Measurements from ENCODE around the gene LRRC45.

Gene LRRC45

DNA sequence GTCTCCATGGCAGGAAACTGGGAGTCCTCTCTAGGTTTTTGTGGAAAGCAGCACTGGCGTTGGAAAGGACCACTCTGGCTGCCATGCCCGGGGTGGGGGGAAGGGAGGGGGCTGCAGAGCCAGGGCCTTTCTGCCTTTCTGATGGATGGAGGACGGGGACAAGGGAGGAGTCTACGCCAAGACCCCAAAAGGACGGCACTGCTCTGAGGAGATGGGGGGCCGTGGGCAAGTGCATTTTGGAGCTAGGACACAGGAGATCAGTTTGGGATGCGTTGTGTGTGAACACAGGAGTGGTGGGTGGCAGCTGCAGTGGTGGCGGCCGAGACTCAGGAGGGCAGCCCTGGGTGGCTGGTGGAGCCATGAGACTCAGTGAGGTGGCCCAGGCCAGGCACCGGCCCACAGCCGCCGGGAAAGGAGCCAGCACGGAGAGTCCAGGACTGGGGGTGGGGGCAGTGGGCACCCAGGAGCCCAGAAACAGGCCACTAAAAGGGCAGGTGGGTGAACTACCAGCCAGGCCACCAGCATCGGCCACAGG lies 2.5 kb upstream of the LRRC45 start:
- no peak for DNase-seq

DNA sequence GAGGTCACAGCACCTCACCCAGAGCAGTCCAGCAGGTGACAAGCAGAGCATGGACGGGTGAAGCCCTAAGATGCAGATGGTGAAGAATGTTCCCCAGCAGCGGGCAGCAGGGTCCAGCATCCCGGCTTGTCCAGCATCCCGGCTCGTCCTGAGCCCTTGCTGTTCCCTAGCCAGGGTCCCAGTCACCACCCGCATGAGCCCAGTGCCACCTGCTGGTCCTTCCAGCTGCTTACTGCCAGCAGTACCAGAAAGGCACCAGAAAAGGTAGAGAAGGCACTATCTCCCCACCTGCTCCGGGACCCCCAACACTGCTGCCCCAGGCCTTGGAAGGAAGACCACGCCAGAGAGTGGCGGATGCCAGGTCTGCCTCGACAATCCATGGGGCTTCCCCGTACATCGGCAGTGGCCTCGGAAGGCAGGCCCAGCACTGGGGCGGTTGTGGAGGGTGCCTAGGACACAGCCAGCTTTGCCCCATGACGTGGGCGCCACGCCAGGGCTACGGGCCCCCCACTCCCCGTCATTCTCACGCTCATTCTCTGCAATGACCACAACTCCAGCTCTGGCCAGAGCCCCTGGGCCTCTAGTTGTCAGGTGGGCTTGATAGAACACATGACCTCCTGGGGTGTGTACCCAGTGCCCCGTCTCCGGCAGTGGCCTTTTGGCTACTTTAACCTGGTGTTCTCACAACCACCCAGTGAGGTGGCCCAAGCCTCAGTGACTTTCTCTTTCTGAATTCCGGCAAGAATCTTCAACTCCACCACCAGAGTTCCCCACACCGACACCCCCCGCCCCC lies 1.8 kb upstream of the LRRC45 start:
- DNase-seq: peak; percentile 79

DNA sequence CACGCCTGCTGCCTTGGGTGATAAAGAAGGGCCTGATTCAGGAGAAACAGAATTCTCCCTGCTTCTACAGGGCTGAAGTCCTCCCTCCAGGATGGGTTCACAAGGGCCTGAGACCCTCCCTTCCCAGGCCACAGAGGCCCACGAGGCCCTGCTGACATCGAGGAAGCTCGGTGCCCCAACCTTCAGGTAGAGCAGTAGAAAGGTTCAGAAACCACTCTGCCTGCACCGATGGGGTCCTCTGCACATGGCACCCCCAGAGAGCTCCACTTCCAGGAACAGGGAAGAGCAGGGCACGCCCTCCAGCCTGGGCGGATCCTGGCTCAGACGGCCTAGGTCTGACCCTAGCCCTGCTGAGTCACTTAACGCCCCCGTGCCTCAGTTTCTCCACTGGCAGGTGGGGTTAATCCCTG lies 1.2 kb upstream of the LRRC45 start:
- DNase-seq: no peak

DNA sequence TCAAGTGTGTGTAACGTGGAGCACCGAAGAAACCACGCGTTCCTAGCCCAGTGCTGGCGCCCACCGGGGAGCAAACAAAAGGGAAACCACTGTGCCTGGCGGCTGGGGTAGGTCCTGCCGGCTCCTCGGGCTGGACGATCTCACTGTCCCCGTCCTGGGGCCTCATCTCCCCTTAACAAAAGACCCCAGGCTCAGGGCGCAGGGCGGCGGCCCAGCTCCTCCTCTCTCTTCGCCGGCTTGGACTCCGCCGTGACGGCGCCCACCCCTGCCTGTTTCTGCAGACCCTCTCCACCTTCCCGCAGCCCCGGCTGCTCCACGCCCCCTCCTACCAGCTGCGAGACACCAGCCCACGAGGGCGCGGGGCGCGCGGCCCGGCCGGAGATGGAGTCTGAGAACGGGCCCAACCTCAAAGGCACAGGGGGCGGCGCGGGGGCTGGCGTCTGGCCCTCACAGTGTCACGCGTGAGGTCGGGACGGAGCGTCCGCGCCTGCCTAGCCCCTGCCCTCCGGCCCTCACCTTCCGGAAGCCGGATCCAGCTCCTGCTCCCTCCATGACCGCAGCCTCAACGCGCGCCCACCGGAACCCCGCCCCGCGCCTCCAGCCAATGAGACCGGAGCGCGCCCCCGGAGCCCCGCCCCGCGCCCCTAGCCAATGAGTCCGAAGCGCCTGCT lies 660 bp upstream of the LRRC45 start, which contains the start of gene CENPX:
Gene CENPX (minus strand): TSS at position 569 of the 671 bp plus-strand sequence. CDS start 17 bp downstream, at position 552.
- DNase-seq: no peak

DNA sequence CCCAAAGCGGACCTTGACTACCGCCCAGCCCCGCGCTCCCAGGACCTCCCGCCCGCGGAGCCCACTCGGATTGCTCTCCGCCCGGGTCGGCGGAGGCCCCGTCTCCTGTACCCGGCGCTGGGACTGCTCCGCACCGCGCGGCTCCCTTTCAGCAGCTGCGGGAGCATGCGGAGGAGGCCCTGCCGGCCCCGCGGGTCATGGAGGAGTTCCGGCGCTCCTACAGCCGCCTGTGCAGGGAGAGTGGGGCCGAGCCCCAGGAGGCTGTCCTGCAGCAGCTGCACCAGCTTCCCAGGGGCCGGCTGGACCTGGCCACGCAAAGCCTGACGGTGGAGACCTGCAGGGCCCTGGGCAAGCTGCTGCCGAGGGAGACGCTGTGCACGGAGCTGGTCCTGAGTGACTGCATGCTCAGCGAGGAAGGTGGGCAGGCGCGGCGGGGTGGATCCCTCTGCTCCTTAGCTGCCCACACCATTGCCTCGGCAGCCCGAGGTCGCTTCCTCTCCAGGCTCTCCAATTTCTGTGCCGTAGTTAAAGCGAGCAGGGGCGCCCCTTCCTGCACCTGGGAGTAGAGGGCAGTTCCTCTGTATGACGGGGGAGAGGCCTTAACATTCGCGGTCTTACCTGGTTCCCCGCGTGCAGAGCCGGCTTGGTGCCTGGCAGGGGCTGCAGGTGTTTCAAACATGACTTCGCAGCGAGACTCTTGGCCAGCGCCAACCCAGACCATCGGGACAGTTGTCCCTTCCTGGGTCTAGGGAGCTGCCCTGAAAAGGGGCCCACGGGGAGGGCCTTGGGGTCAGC lies 539 bp downstream of the LRRC45 start:
- no peak for DNase-seq

DNA sequence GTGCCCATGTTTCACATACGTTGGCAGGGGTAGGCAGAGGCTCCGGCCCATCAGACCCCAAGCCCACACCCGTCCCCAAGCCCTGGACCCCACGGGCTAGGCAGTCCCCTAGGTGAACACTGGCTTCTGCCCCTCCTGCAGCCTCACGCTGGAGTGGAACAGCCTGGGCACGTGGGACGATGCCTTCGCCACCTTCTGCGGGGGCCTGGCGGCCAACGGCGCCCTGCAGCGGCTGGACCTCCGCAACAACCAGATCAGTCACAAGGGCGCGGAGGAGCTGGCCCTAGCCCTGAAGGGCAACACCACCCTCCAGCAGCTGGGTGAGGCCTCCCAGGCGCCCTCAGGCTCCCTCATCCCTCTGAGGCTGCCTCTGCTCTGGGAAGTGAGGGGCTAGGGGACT lies 1.8 kb downstream of the LRRC45 start:
- no peak for DNase-seq

DNA sequence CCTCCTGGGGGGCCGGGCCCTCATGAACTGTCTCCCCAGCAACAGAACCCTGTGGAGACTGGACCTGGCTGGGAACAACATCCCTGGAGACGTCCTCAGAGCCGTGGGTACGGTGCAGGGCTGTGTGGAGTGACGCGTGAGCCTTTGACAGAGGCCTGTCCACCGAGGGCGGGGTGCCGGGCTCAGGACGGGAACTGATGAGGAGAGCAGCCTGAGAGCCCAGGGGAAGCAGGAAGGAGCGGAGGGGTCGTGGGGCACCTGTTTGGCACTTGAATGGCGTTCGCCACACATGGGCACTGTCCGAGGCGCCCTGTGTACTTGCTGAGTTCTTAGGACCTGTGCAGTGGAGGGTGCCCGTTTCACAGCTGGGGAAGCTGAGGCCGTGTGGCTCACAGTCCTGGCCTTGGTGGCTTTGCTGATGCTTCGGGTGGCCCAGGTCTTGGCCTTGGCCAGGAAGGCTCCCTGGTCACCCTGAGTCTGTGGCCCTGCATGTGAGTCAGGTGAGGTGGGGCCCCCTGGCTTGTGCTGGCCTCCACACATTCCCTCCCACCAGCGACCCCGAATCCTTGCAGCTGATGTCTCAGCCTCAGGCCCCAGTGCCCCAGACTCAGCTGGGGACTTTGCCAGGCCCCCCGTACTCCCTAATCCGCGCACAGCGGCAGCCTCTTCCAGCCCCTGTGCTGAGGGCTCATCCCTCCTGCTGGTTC lies 2.4 kb downstream of the LRRC45 start:
- DNase-seq: no peak

DNA sequence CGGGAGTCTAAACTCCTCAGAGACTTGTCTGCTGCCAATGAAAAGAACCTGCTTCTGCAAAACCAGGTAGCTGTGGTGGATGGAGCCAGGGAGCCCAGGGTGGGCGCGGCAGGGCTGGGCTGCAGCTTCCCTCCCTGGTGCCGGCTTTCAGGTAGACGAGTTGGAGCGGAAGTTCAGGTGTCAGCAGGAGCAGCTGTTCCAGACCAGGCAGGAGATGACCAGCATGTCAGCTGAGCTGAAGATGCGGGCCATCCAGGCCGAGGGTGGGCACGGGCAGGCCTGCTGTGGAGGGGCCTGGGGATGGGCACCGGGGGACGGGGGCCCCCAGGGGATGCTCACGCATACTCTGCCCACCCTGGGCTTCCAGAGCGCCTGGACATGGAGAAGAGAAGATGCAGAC lies 5.1 kb downstream of the LRRC45 start:
- no peak for DNase-seq

DNA sequence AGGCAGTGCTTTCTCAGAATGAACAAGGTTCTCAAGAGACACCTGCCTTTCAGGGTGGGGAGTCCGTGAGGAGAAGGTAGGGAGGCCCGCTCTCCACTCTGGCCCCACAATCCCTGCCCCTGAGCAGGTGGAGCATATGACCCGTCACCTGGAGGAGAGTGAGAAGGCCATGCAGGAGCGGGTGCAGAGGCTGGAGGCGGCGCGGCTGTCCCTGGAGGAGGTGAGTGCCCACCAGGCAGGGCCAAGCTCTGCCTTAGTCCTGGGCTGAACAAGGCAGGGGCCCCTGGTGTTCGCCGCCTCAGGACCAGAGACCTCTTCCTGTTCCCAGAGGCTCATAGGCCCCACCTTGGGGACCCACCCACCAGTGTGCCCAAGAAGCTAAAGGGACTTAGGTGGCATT lies 5.9 kb downstream of the LRRC45 start:
- no peak for DNase-seq

DNA sequence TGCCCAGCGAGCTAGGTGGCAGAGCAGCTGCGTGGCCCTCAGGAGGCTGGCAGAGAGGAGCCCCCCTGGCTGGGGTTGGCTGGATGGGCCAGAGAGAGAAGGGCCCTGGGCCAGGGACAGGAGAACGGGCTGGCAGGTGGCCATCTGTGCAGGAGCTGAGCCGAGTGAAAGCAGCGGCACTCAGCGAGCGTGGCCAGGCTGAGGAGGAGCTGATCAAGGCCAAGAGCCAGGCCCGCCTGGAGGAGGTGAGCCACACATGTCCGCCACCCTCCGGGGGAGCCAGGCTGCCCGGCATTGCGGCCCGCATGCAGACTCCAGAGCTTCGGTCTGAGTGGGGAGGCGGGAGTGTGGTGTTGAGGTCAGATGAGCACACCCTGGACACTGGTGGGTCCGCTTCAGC lies 6.3 kb downstream of the LRRC45 start:
- DNase-seq: no peak

DNA sequence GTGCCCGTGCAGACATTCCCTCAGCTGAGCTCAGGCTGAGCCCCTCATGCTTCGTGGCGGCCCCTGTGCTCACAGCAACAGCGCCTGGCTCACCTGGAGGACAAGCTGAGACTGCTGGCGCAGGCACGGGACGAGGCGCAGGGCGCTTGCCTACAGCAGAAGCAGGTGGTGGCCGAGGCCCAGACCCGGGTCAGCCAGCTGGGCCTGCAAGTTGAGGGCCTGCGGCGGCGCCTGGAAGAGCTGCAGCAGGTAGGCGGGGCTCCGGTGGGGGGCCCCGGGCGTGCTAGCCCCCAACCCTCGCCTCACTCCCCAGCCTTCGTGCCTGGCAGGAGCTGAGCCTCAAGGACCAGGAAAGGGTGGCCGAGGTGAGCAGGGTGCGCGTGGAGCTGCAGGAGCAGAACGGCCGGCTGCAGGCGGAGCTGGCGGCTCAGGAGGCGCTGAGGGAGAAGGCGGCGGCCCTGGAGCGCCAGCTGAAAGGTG lies 6.9 kb downstream of the LRRC45 start:
- DNase-seq: no peak

DNA sequence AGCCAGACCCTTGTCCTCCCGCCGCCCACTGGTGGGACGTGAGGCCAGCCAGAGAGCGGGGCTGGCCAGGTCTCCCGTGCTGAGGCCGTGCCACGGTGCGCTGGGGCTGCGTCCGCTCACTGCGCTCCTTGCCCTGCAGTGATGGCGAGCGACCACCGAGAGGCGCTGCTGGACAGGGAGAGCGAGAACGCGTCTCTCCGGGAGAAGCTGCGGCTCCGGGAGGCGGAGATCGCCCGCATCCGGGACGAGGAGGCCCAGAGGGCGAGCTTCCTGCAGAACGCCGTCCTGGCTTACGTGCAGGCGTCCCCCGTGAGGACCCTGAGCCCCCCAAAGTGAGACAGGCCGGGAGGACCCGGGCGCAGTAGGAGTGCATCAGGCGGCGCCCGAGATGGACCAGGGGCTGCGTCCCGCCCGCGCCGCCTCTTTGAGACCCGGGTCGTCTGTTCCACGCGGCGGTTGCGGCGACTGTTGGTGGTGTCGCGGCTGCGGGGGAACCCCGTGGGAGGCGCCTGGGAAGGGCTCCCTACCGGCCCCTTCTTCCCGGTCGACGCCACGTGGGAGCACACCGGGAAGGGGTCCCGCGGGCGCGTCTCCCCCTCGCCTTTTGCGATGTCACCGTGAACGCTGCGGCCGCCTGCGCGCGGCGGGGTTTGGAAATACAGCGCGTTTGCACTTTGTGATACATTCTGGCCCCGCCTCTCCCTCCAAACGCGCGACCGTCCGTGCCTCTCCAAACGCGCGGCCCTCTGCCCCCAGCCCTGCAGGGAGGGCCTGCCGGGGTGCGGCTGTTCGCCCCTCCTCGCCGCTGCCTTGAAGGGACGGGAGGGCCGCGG lies 7.6 kb downstream of the LRRC45 start:
- DNase-seq: peak; percentile 92

DNA sequence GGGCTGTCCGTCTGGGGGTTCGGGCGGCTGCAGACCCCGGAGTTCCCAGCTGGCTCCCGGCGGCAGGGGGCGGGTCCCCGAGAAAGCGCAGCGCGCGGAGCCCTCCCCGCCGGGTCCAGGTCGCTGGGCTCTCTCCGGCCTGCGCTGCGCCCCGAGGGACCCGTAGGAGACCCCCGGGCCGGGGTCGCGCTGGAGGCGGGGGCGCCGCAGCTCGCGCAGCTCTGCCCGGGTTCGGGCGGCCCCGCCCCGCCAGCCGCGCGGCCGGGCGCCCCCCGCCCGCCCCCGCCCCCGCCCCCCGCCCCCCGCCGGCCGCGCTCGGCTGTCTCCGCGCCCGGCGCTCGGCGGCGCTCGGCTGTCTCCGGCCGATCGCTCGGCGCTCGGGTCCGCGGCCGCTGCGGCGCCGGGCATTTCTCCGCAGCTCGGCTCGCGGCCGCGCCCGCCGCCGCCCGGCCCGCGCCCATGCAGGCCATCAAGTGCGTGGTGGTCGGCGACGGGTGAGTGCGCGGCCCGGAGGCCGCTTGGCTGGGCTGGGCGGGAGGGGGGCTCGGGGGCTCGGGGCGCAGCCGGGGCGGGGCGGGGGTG lies 8.3 kb downstream of the LRRC45 start, which contains the start of gene RAC3:
Gene RAC3 (plus strand): TSS at position 376 of the 582 bp plus-strand sequence. CDS start 84 bp downstream, at position 460.
- peak; percentile 74 for DNase-seq

DNA sequence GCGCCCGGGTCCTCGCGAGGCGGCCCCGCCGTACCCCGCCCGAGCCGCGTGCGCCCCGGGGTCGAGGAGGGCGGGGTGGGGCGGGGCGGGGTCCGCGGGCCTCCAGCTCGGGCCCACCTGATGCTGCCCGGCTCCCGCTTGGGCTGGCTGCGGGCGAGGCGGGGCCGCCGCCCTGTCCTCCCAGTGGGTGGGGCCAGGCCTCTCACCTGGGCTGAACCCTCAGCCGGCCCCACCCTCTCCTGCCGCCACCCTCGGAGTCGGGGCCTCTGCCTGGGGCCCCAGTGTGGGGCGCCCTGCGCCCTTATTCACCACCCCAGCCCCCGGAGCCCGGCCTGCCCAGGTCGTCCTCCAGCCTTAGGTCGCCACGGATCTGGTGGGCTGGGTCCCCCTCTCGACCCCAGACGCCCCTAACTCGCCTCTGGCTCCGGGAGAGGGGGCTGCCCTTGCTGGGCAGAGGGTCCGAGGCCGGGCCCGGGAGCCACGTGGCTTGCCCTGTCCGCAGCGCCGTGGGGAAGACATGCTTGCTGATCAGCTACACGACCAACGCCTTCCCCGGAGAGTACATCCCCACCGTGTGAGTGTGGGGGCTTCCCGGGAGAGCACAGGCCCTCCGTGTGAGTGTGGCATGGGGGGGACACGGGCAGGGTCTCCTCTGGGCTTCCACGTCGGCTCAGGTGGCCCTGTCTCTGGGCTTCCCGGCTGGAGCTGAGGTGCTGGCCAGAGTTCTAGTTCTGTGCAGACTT lies 9.0 kb downstream of the LRRC45 start:
- peak; percentile 26 for DNase-seq

DNA sequence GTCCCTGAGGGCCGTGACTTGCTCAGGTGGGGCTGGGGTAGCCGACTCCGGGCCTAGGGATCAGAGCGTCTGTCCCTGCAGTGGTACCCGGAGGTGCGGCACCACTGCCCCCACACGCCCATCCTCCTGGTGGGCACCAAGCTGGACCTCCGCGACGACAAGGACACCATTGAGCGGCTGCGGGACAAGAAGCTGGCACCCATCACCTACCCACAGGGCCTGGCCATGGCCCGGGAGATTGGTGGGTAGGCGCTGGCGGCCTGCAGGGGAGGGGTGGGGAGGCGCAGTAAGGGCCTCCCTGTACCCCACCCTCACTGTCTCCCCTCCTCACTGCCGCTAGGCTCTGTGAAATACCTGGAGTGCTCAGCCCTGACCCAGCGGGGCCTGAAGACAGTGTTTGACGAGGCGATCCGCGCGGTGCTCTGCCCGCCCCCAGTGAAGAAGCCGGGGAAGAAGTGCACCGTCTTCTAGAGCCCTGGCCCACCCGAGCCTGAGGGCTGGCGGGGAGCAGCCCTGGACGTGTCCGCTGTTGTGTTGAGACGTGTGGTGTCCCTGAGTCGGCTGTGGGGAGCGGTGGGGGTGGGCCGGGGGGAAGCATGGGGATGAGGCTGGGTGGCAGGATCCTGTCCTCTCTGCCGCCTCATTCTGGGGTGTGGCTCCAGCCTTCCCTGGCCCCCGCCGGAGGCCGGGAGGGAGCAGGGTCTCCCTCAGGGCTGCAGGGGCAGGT lies 10.4 kb downstream of the LRRC45 start:
- no peak for DNase-seq

DNA sequence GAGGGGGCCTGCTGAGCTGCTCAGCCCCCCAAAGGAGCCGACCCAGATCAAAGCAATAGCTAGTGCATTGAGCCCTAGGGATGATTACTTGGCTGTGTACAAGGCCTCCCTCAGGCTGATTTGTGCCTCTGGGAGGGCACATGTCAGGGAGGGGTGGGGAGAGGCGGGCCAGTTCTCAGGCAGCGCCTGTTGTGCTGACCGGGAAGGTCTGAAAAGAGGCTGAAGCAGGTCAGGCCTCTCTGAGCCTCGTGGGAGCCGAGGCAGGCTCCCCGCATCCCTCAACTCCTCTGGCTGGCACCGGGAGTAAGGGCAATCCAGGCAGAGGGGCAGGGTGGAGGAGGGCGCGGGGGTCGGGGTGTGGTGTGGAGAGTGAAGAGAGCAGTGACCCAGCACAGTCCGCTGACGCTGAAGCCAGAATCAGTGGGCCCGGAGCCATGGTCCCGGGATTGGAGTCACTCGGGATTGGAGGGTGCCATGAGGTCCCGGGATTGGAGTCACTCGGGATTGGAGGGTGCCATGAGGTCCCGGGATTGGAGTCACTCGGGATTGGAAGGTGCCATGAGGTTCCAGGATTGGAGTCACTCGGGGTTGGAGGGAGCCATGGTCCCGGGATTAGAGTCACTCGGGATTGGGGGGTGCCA lies 11.4 kb downstream of the LRRC45 start:
- DNase-seq: no peak

DNA sequence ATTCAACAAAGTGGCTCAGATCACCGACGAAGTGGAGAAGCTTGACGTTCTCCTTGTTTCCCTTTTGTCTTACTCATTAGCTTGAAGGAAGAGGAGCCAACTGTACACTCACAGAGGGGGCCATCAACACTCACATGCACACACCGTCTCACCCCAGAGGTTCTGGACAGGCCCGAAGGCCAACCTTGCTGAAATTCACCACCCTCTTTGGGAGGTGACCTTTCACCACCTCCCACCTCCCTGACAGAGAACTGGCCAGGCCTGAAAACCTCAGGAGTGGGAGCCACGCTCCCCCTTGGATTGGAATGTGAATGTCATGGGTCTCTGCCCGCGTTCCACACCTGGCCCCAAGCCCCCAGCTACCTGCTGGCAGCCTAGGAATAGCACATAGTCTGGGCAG lies 12.4 kb downstream of the LRRC45 start:
- DNase-seq: no peak

DNA sequence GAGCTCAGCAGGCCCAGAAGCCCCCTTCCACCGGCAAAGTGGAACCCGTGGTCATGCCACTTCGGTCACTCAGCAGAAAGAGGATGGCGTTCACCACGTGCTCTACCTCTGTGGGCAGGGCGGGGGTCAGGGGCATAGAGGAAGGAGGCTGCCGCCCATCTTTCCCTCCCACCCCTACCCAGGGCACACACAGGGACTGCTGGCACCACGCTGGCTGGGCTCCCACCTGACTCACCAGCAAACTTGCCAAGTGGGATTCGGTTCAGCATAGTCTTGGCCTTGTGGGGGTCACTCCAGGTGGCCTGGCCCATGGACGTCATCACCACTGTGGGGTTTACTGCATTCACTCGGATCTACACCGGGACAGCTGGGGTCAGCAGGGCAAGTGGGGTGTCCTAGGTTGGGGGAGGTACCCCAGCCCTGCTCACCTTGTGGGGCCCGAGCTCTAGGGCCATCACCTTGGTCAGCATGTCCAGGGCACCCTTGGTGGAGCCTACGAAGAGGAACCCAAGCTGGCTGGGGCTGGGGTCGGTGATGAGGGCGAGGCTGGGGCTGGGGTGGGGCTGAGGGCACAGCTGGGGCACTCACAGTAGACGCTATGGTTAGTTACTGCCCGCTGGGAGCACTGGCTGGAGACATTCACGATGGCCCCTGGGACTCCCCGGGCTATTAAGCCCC lies 13.0 kb downstream of the LRRC45 start:
- no peak for DNase-seq
